Measurements from ENCODE around the gene MYH6. TPM values are rescaled to one million over a fixed set of nuclear protein-coding genes. Genes with fewer than 3 reads are reported as not detected.

Gene MYH6
- total RNA-seq, 1 donor from 2014 or later, result not detected

DNA sequence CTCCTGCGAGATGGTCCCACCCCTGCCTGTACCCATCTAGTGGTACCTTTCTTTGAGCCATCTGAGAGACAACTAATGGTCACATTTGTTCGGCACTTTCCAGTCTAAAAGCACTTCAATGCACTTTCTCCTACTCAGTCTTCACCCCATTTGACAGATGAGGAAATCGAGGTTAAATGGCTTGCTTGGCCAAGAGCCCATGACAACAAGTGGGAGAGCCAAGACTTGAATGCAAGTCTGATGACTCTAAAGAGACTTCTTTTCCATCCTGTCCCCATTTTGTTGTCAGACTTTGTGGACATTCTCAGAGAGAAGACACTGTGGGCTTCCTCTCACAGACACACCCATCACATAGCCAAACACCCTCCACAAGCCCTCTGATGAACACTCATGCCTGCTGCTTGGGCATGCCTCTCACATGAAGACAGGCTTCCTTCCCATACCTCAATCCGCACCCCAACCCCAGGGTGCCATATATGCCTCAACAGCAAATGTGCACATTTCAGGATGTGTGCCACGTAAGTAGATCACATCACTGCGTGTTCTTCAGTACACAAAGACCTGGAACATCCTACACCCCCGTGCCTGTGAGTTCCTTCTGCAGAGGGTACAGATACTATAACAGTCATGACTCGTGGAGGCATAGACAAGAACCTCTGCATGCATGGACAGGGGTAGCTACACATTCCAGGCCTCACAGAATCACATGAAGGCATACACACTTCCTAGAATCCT is 26.6 kb upstream of the MYH6 start:
- no peak for TF ChIP-seq POLR2AphosphoS5 (IDR thresholded peaks at IDR 0.05; ENCODE audit: insufficient read depth in 1 of 2, low read depth in 1 of 2)
- TF ChIP-seq POLR2A (IDR thresholded peaks at IDR 0.05), result no peak
- TF ChIP-seq, protein P1, sequence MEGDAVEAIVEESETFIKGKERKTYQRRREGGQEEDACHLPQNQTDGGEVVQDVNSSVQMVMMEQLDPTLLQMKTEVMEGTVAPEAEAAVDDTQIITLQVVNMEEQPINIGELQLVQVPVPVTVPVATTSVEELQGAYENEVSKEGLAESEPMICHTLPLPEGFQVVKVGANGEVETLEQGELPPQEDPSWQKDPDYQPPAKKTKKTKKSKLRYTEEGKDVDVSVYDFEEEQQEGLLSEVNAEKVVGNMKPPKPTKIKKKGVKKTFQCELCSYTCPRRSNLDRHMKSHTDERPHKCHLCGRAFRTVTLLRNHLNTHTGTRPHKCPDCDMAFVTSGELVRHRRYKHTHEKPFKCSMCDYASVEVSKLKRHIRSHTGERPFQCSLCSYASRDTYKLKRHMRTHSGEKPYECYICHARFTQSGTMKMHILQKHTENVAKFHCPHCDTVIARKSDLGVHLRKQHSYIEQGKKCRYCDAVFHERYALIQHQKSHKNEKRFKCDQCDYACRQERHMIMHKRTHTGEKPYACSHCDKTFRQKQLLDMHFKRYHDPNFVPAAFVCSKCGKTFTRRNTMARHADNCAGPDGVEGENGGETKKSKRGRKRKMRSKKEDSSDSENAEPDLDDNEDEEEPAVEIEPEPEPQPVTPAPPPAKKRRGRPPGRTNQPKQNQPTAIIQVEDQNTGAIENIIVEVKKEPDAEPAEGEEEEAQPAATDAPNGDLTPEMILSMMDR (IDR thresholded peaks at IDR 0.05), result no peak
- no peaks in the 10 kb centered on the region for H3K36me3 ChIP-seq
- DNase-seq (ENCODE audit: extremely low spot score in 2 of 2), result peak in 1 of 2 donors; percentile 37
- H3K27ac ChIP-seq, result no peak overlapping the region
- no peaks in the 10 kb centered on the region for H3K4me1 ChIP-seq
- no peaks in the 10 kb centered on the region for H3K27me3 ChIP-seq
- intact Hi-C loops (cut with DNase I), result no loop called here
- H3K9me3 ChIP-seq, result no peaks in the 10 kb centered on the region
- no peak overlapping the region for H3K4me3 ChIP-seq

DNA sequence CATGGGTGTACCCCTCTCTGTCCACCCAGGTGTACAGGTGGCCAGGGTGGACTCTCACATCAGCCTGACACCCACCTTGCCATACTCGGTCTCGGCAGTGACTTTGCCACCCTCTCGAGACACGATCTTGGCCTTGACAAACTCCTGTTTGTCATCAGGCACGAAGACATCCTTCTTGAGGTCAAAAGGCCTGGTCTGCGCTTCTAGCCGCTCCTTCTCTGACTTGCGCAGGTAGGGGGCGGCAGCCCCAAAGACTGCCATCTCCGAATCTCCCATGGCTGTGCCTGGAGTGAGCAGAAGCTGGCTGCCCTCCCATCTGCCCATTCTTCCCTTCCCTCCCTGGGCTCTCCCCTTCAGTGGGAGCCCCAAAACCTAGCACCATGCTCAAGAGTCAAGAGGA is 25.4 kb upstream of the MYH6 start:
- no peak overlapping the region for H3K4me3 ChIP-seq
- no peaks in the 10 kb centered on the region for H3K9me3 ChIP-seq
- no peak for DNase-seq (ENCODE audit: extremely low spot score in 2 of 2)
- no peak for TF ChIP-seq POLR2A (IDR thresholded peaks at IDR 0.05)
- TF ChIP-seq, protein P1 (IDR thresholded peaks at IDR 0.05), result no peak
- no peak for TF ChIP-seq POLR2AphosphoS5 (IDR thresholded peaks at IDR 0.05; ENCODE audit: insufficient read depth in 1 of 2, low read depth in 1 of 2)
- intact Hi-C loops (cut with DNase I), result no loop called here
- no peaks in the 10 kb centered on the region for H3K27me3 ChIP-seq
- no peaks in the 10 kb centered on the region for H3K4me1 ChIP-seq
- H3K27ac ChIP-seq, result no peak overlapping the region
- H3K36me3 ChIP-seq, result no peaks in the 10 kb centered on the region

DNA sequence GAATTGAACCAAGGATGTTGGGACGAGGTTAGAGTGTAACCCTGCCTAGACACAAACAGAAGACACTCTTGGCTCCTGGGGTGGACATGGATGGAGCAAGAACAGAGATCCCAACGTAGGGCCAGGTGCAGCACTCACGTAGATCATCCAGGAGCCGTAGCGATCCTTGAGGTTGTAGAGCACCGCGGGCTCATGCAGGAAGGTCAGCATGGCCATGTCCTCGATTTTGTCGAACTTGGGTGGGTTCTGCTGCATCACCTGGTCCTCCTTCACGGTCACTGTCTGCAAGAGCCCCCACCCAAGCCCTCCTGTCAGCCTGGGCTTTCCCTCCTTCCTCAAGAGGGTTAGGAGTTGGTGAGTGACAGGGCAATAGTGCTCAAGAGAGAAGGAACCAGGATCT is 24.9 kb upstream of the MYH6 start:
- Histone ChIP-seq H3K9me3 (no peaks in the 10 kb centered on the region), H3K4me3 (no peak overlapping the region), H3K4me1 (no peaks in the 10 kb centered on the region), H3K27me3 (no peaks in the 10 kb centered on the region), H3K27ac (no peak overlapping the region), H3K36me3 (no peaks in the 10 kb centered on the region)
- no peak for TF ChIP-seq POLR2A (IDR thresholded peaks at IDR 0.05)
- no peak for TF ChIP-seq POLR2AphosphoS5 (IDR thresholded peaks at IDR 0.05; ENCODE audit: insufficient read depth in 1 of 2, low read depth in 1 of 2)
- TF ChIP-seq, protein P1 (IDR thresholded peaks at IDR 0.05), result no peak
- intact Hi-C loops (cut with DNase I), result no loop called here
- DNase-seq (ENCODE audit: extremely low spot score in 2 of 2), result no peak

DNA sequence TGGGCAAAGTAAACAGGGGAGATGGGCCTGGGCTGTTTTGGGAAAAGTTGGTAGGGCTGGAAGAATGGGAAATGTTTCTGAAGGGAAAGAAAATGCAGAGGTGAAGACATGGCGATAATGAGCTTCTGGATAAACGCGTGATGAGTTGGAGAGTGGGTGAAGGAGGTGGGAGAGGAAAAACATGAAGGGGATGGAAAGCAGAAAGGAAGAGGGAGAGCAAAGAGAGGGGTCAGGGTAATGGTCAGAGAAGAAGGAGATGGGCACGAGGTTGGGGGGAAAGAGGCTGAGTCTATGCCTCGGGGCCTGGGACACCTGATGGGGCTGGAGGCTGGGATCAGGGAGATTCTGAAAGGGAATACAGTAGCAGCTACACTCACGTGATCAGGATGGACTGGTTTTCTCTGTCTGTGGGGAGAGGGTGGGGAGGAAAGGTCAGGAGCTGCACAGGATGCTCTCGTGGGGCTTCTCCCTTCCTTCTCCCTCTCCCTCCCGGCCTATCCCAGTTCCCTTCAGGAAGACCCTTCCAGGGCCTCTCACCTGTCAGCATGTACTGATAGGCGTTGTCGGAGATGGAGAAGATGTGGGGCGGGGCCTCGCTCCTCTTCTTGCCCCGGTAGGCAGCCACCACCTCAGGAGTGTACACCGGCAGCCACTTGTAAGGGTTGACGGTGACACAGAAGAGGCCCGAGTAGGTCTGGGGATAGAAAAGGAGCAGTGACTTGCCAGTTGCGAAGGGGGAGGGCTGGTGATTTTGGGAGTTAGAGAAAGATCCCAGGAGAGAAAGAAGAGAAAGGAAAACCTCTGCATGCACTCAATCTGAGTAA is 24.2 kb upstream of the MYH6 start:
- no peaks in the 10 kb centered on the region for H3K27me3 ChIP-seq
- intact Hi-C loops (cut with DNase I), result no loop called here
- no peak for DNase-seq (ENCODE audit: extremely low spot score in 2 of 2)

More for the DNA sequence above, 24.2 kb upstream of the MYH6 start:
- H3K9me3 ChIP-seq, result no peaks in the 10 kb centered on the region
- H3K4me1 ChIP-seq, result no peaks in the 10 kb centered on the region
- H3K36me3 ChIP-seq, result no peaks in the 10 kb centered on the region
- no peak overlapping the region for H3K27ac ChIP-seq
- TF ChIP-seq, protein P1 (IDR thresholded peaks at IDR 0.05), result no peak
- no peak for TF ChIP-seq POLR2AphosphoS5 (IDR thresholded peaks at IDR 0.05; ENCODE audit: insufficient read depth in 1 of 2, low read depth in 1 of 2)
- no peak for TF ChIP-seq POLR2A (IDR thresholded peaks at IDR 0.05)
- no peak overlapping the region for H3K4me3 ChIP-seq
